Thyroid gland (tissue), 4 donors: ENCODE data around the gene ATAD3B.
"Not testable (repeated sequence)": the region's sequence is repeated elsewhere in the genome, so short reads cannot be mapped to it uniquely, and the experiment has no call there.

Experiments
- CTCF ChIP-seq, 6 experiments: fragments of 200-600 bp in 3 of 6; fragments of 450-650 bp in 3 of 6; sonication (generic) in 3 of 6; IDR thresholded peaks; one replicate each; pipeline ENCODE4 v1.5.1; 2016 to 2019; ENCODE audit warnings: antibody characterized with exemption in 6 of 6, mild to moderate bottlenecking in 2 of 6, inconsistent platforms in 1 of 6, moderate library complexity in 1 of 6
- POLR2A ChIP-seq, 2 donors: fragments of 450-650 bp; IDR thresholded peaks; one replicate each; pipeline ENCODE4 v1.6.1; 2017; ENCODE audit warnings: antibody characterized with exemption in 2 of 2, mild to moderate bottlenecking in 2 of 2, moderate library complexity in 1 of 2

GRCh38 chr1:1485755-1486317 lies 14.3 kb downstream of the ATAD3B start:
- TF ChIP-seq CTCF, POLR2A (IDR thresholded peaks at IDR 0.05): not testable (repeated sequence)
